Measurements from ENCODE around the gene TEC.

DNA sequence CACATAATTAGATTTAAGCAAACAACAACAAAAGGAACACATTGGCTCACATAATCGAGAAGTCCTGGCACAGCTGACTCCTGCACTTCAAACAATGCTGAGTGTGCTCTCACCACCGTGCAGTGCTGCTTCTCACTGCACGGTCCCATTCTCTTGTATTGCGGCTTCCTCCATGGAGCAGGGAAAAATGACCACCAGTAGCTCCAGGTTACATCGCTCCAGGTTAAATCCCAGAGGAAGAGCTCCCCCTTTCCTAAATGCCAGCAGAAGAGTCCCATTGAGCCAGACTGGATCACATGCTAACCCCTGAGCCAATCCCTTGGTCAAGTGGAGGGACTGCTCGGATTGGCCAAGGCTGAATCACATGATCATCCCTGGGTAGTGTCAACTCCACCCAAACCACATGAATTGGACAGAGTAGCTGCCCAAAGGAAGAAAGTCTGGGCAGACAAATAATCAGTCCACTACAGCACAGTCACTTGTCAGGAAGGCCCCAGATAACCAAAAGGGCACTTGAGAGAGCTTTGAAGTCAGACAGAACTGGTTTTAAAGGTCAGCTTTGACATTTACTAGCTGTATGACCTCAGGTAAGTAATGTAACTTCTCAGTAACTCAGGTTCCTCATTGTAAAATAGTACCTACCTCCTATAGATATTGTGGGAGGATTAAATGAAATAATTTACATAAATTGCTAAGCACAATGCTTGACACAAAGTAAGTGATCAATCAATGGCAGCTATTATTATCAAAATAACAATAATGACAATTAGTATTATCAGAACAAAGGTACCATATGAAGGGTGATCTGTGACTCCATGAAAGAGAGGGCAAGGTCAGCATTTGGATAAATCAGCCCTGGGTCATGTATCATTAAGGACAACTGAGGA, 14.3 kb downstream of the TEC start:
- TF ChIP-seq, protein P1, sequence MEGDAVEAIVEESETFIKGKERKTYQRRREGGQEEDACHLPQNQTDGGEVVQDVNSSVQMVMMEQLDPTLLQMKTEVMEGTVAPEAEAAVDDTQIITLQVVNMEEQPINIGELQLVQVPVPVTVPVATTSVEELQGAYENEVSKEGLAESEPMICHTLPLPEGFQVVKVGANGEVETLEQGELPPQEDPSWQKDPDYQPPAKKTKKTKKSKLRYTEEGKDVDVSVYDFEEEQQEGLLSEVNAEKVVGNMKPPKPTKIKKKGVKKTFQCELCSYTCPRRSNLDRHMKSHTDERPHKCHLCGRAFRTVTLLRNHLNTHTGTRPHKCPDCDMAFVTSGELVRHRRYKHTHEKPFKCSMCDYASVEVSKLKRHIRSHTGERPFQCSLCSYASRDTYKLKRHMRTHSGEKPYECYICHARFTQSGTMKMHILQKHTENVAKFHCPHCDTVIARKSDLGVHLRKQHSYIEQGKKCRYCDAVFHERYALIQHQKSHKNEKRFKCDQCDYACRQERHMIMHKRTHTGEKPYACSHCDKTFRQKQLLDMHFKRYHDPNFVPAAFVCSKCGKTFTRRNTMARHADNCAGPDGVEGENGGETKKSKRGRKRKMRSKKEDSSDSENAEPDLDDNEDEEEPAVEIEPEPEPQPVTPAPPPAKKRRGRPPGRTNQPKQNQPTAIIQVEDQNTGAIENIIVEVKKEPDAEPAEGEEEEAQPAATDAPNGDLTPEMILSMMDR (IDR thresholded peaks at IDR 0.05) = no peak
- TF ChIP-seq POLR2A (IDR thresholded peaks at IDR 0.05) = no peak
